Smooth muscle cell (in vitro differentiated cells): Measurements from ENCODE around the gene MED23. TPM values are rescaled to one million over a fixed set of nuclear protein-coding genes. Genes with fewer than 3 reads are reported as not detected.

Source experiments
- DNase-seq: peaks from one replicate; lab custom pipeline; 2025; ENCODE audit not compliant: unreplicated experiment; lab: John Stamatoyannopoulos, UW
- H2AFZ ChIP-seq: fragments of 200-600 bp; sonication (generic); 2 replicates; pipeline ENCODE4 v1.6.0; 2016; ENCODE audit warnings: antibody characterized with exemption, low read depth, mild to moderate bottlenecking
- H3F3A ChIP-seq: fragments of 200-600 bp; sonication (generic); 2 replicates; pipeline ENCODE4 v1.6.0; 2017; ENCODE audit warnings: antibody characterized with exemption, low read depth
- H3K27ac ChIP-seq: fragments of 200-600 bp; sonication (generic); 2 replicates; pipeline ENCODE4 v1.5.1; 2016; ENCODE audit warnings: low read depth, mild to moderate bottlenecking
- H3K27me3 ChIP-seq: fragments of 200-600 bp; sonication (generic); 2 replicates; pipeline ENCODE4 v1.6.1; 2016; ENCODE audit warnings: low read depth, mild to moderate bottlenecking
- H3K36me3 ChIP-seq: fragments of 200-600 bp; sonication (generic); 2 replicates; pipeline ENCODE4 v1.5.1; 2016; ENCODE audit warnings: low read depth
- H3K4me1 ChIP-seq: fragments of 200-600 bp; sonication (generic); 2 replicates; pipeline ENCODE4 v1.5.1; 2016; ENCODE audit warnings: low read depth
- H3K4me2 ChIP-seq: fragments of 200-600 bp; sonication (generic); 2 replicates; pipeline ENCODE4 v1.6.0; 2016; ENCODE audit warnings: mild to moderate bottlenecking
- H3K4me3 ChIP-seq: fragments of 200-600 bp; sonication (generic); 2 replicates; pipeline ENCODE4 v1.5.1; 2016; ENCODE audit warnings: mild to moderate bottlenecking
- H3K79me2 ChIP-seq: fragments of 200-600 bp; sonication (generic); 2 replicates; pipeline ENCODE4 v1.6.0; 2016; ENCODE audit warnings: low read depth, mild to moderate bottlenecking
- H3K9ac ChIP-seq: fragments of 200-600 bp; sonication (generic); 2 replicates; pipeline ENCODE4 v1.6.0; 2016; ENCODE audit warnings: low read depth
- H3K9me3 ChIP-seq: fragments of 200-600 bp; sonication (generic); replicated peaks from 2 replicates; pipeline ENCODE4 v1.5.1; 2016; ENCODE audit warnings: low read depth
- H4K20me1 ChIP-seq: fragments of 200-600 bp; sonication (generic); 2 replicates; pipeline ENCODE4 v1.6.0; 2016; ENCODE audit warnings: low read depth
- WGBS: methylation state at CpG from one replicate; pipeline ENCODE4 v1.1.7; 2016; ENCODE audit warnings: low lambda C conversion rate; 5-methylcytosine and 5-hydroxymethylcytosine counted together
- polyA plus RNA-seq: library from polyadenylated mRNA; unstranded; fragments of >200 nt; fragmentation: Nextera tagmentation; extraction: Ambion mirVana; gene quantifications from 2 replicates; pipeline ENCODE4 v1.2.1, GENCODE V29; 2016
- small RNA-seq: library from RNA; depleted of rRNA; stranded (forward); fragments of <200 nt; gene quantifications from one replicate; pipeline ENCODE3, GENCODE V24; 2014
- total RNA-seq: library from RNA; depleted of rRNA; stranded (reverse); fragments of >200 nt; gene quantifications from 2 replicates; pipeline ENCODE4 v1.2.3, GENCODE V29; 2014
- TF ChIP-seq, protein P1 (sequence below): fragments of 200-600 bp; sonication (generic); IDR thresholded peaks from 2 replicates; pipeline ENCODE4 v1.5.1; 2017; ENCODE audit warnings: borderline replicate concordance, mild to moderate bottlenecking, antibody characterized with exemption; ENCODE audit not compliant: insufficient read depth, poor library complexity, severe bottlenecking

Gene MED23
- total and polyA plus RNA-seq, 2 experiments from 2014 or later, result 17.1 to 46.4 TPM

DNA sequence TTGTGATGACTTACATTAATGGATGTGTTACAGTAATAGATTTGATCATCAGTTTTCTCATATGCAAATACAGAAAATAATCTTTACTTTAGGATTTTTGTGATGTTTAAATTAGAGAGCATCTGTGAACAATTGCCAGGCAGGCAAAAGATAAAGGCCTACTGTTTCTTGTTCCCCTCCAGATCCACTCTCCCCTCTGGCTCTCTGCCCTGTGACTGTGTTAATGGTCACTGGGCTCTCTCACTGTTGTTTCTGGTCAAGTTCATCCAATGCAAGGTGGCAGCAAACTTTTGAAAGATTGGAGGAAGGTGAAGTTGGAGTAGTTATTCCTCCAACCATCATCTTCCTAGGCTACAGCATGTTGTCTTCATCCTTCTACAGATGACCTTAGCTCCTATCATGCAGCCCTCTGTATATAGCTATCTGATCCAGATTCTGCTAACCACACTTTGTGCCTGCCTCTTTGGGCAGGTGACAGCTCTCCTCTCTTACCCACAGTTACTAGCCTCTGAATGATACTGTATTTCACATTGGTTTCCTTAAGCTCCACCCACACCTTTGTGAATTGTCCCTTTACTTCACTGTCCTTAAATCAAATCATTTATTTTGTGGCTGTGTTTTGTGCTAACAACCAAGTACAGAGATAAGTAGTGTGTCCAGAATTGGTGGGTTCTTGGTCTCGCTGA is 103.9 kb downstream of the MED23 start:
- Histone ChIP-seq H4K20me1 (no peaks in the 10 kb centered on the region), H3K36me3 (no peaks in the 10 kb centered on the region), H3K9ac (no peak overlapping the region), H3K79me2 (no peaks in the 10 kb centered on the region), H3K4me1 (no peaks in the 10 kb centered on the region), H3K27ac (no peak overlapping the region), H3K4me2 (no peak overlapping the region), H2AFZ (no peak overlapping the region), H3K9me3 (no peaks in the 10 kb centered on the region), H3K4me3 (no peak overlapping the region), H3K27me3 (no peaks in the 10 kb centered on the region), H3F3A (no peaks in the 10 kb centered on the region)
- WGBS, result 90% methylated on average over 1 of the region's 1 CpG
- DNase-seq, result no peak
- TF ChIP-seq, protein P1, sequence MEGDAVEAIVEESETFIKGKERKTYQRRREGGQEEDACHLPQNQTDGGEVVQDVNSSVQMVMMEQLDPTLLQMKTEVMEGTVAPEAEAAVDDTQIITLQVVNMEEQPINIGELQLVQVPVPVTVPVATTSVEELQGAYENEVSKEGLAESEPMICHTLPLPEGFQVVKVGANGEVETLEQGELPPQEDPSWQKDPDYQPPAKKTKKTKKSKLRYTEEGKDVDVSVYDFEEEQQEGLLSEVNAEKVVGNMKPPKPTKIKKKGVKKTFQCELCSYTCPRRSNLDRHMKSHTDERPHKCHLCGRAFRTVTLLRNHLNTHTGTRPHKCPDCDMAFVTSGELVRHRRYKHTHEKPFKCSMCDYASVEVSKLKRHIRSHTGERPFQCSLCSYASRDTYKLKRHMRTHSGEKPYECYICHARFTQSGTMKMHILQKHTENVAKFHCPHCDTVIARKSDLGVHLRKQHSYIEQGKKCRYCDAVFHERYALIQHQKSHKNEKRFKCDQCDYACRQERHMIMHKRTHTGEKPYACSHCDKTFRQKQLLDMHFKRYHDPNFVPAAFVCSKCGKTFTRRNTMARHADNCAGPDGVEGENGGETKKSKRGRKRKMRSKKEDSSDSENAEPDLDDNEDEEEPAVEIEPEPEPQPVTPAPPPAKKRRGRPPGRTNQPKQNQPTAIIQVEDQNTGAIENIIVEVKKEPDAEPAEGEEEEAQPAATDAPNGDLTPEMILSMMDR, result no peak

Small RNA genes lying within 50 kb of the gene (small RNA-seq; reads per million reads assigned to genes)
- gene RNU4-18P, result not detected

Other genes starting within 250 kb of the MED23 start
- gene ARG1, start 55.0 kb downstream of the MED23 start, total RNA-seq, result 1.3 TPM in 1 of 2 replicates, not detected in the other
- 0.30 TPM in 1 of 2 replicates, not detected in the other for gene ARG1, start 55.0 kb downstream of the MED23 start, polyA plus RNA-seq
- 0.18 and 0.63 TPM in 2 replicates for gene ENPP3, start 9.1 kb upstream of the MED23 start, total RNA-seq
- 0.16 TPM in 1 of 2 replicates, not detected in the other for gene ENPP3, start 9.1 kb upstream of the MED23 start, polyA plus RNA-seq
- 4.1 TPM in 1 of 2 replicates, not detected in the other for gene OR2A4, start 73.2 kb upstream of the MED23 start, total RNA-seq
- 0.11 and 0.19 TPM in 2 replicates for gene OR2A4, start 73.2 kb upstream of the MED23 start, polyA plus RNA-seq
- not detected in 2 replicates for gene CTAGE9, start 82.8 kb upstream of the MED23 start, total RNA-seq
- not detected in 2 replicates for gene CTAGE9, start 82.8 kb upstream of the MED23 start, polyA plus RNA-seq
- 433 and 501 TPM in 2 replicates for gene ENPP1, start 179.8 kb upstream of the MED23 start, total RNA-seq
- 193 and 329 TPM in 2 replicates for gene ENPP1, start 179.8 kb upstream of the MED23 start, polyA plus RNA-seq